CD4-positive, alpha-beta T cell treated with Interleukin-4 for 1 hour (primary cell): Measurements from ENCODE around the gene CADM1.

Source experiments
- DNase-seq, 2 donors: peaks; one replicate each; pipeline ENCODE4 v3.0.0-alpha.2; 2020 to 2022

The CADM1 gene

GRCh38 chr11:115504276-115505158, at the start of gene CADM1:
TSS of gene CADM1 (minus strand) at chr11:115504415.
- DNase-seq = peak; percentile 87 to 88

GRCh38 chr11:115552773-115553438, 48.7 kb upstream of the CADM1 start:
- DNase-seq = no peak

- no peak for DNase-seq
These were observed 48.0 kb upstream of the CADM1 start for GRCh38 chr11:115552151-115552772.

GRCh38 chr11:115550291-115551059, 46.3 kb upstream of the CADM1 start:
- DNase-seq = no peak

- no peak for DNase-seq
These were observed 44.8 kb upstream of the CADM1 start for GRCh38 chr11:115548878-115549528.

- no peak for DNase-seq
These were observed 41.5 kb upstream of the CADM1 start for GRCh38 chr11:115545581-115546210.

- no peak for DNase-seq
These were observed 40.3 kb upstream of the CADM1 start for GRCh38 chr11:115544422-115544948.

GRCh38 chr11:115541518-115541917, 37.3 kb upstream of the CADM1 start:
- no peak for DNase-seq

GRCh38 chr11:115539844-115540243, 35.6 kb upstream of the CADM1 start:
- no peak for DNase-seq

GRCh38 chr11:115535781-115536180, 31.6 kb upstream of the CADM1 start:
- DNase-seq = no peak

- DNase-seq = no peak
These were observed 26.5 kb upstream of the CADM1 start for GRCh38 chr11:115530752-115531151.

- DNase-seq = no peak
These were observed 24.0 kb upstream of the CADM1 start for GRCh38 chr11:115528225-115528624.

GRCh38 chr11:115527534-115528125, 23.4 kb upstream of the CADM1 start:
- no peak for DNase-seq

- DNase-seq = no peak
These were observed 21.4 kb upstream of the CADM1 start for GRCh38 chr11:115525531-115526006.

- no peak for DNase-seq
These were observed 20.4 kb upstream of the CADM1 start for GRCh38 chr11:115524572-115524971.

- no peak for DNase-seq
These were observed 19.6 kb upstream of the CADM1 start for GRCh38 chr11:115523727-115524399.

- no peak for DNase-seq
These were observed 18.1 kb upstream of the CADM1 start for GRCh38 chr11:115522302-115522701.

- no peak for DNase-seq
These were observed 17.6 kb upstream of the CADM1 start for GRCh38 chr11:115521825-115522224.

GRCh38 chr11:115518983-115519628, 14.9 kb upstream of the CADM1 start:
- no peak for DNase-seq
